KOPT-K1 (cell line): ENCODE results near the gene SOS2.

Source experiments
- H3K27ac ChIP-seq: fragments of 200-600 bp; sonication (generic); 2 replicates; pipeline ENCODE4 v1.5.1; 2016; ENCODE audit warnings: antibody characterized with exemption, mild to moderate bottlenecking, low read depth, low read length; ENCODE audit not compliant: poor library complexity, severe bottlenecking
- H3K36me3 ChIP-seq: fragments of 200-600 bp; sonication (generic); 2 replicates; pipeline ENCODE4 v1.5.1; 2017; ENCODE audit warnings: antibody characterized with exemption, mild to moderate bottlenecking, low read length, moderate library complexity; ENCODE audit not compliant: insufficient read depth
- H3K9me3 ChIP-seq: fragments of 200-600 bp; sonication (generic); 2 replicates; pipeline ENCODE4 v1.5.1; 2017; ENCODE audit warnings: antibody characterized with exemption, low read length, mild to moderate bottlenecking; ENCODE audit not compliant: insufficient read depth, poor library complexity, severe bottlenecking

SOS2 gene

DNA sequence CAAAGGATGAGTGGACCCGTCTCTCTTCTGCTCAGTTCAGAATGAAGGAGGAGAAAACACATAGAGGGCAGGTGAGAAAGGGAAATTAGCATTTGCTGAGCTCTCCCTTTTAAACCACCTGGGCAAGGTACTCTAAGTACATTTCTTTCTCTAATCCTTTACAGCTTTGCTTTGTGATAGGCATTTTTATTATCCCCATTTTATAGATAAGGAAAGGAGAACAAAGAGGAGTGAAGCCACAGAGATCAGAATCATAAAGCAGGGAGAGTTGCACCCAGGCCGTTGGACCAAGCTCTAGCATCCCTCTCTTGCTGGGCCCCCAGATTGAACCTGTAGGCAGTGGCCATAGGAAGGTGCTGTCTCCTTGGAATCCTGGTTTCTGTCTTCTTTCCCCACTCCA, 162.1 kb downstream of the SOS2 start:
- Histone ChIP-seq H3K36me3 (no peaks in the 10 kb centered on the region), H3K27ac (no peak overlapping the region), H3K9me3 (no peaks in the 10 kb centered on the region)

DNA sequence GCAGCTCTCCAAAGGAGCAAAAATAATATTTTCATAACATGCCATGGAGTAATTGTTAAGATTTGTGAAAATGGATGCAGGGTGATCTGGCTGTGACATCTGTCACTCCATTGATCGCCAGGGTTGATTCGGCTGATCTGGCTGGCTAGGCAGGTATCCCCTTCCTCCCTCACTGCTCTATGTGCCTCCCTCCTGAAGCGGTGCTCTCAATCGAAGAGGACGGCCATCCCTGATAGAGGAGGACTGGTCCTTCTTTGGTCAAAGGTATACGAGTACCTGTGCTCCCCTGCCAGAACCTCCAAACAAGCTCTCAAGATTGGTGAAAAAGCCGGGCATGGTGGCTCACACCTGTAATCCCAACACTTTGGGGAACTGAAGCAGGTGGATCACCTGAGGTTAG, 162.9 kb downstream of the SOS2 start:
- no peak overlapping the region for H3K27ac ChIP-seq
- H3K36me3 ChIP-seq: no peaks in the 10 kb centered on the region
- no peaks in the 10 kb centered on the region for H3K9me3 ChIP-seq

DNA sequence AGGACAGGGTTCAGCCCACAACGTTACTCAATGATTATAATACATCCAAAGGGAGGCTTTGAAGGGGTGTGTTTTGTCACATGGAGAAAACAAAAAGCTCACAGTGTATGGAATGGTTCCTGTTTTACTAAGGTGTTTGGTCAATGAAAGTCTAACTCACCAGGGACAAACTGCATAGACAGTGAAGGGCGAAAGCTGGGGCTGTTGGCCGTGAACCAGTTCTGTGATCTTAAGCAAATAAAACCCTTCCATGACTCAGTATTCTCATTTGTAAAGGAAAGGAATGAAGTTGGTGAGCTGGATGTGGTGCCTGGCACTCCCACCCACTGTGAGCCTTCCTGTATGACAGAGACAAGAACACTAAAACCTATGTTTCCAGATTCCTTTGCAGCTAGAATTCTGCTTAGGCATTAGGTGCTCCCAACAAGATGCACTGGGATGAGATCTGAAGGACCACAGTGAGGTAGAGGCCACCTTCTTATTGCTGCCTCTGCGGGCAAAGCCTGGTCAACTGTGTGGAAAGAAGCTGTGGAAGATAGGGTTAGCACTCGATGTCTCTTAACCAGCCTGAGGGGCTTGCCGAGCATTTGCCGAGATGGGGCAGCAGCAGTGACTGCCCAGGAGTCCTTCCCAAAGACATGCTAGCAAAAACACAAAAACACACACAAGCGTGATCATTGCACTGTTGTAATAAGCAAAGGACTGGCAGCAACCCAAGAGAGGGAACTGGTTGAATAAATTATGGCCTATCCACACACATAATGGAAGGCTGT, 163.5 kb downstream of the SOS2 start:
- Histone ChIP-seq H3K27ac (no peak overlapping the region), H3K36me3 (no peaks in the 10 kb centered on the region), H3K9me3 (no peaks in the 10 kb centered on the region)
